GM12864 (cell line): ENCODE results near the gene ADI1.
"Not testable (repeated sequence)": the region's sequence is repeated elsewhere in the genome, so short reads cannot be mapped to it uniquely, and the experiment has no call there.

ENCODE experiments used
- DNase-seq: peaks from one replicate; pipeline ENCODE4 v3.0.0-alpha.2; 2011; ENCODE audit warnings: low read depth
- H3K4me3 ChIP-seq: 2 replicates; pipeline ENCODE4 v1.5.1; 2011; ENCODE audit warnings: mild to moderate bottlenecking, low read depth, low read length, control low read depth
- CTCF ChIP-seq: IDR thresholded peaks from 2 replicates; pipeline ENCODE4 v1.5.1; 2011; ENCODE audit warnings: low read depth, mild to moderate bottlenecking, moderate library complexity, low read length, control low read depth, inconsistent platforms; ENCODE audit errors: missing control alignments

Gene ADI1

GRCh38 chr2:3457524-3458395 lies 61.6 kb downstream of the ADI1 start:
- no peak for DNase-seq
- TF ChIP-seq CTCF: no peak

GRCh38 chr2:3456125-3456524 lies 63.2 kb downstream of the ADI1 start:
- TF ChIP-seq CTCF: no peak
- no peak for DNase-seq
- H3K4me3 ChIP-seq: no peak overlapping the region

More at GRCh38 chr2:3457524-3458395, 61.6 kb downstream of the ADI1 start:
- no peak overlapping the region for H3K4me3 ChIP-seq

- TF ChIP-seq CTCF: no peak
- DNase-seq: no peak
These were observed 64.5 kb downstream of the ADI1 start for GRCh38 chr2:3454802-3455201.

GRCh38 chr2:3454005-3454404 lies 65.3 kb downstream of the ADI1 start:
- DNase-seq, H3K4me3 ChIP-seq: not testable (repeated sequence)

More at GRCh38 chr2:3454802-3455201, 64.5 kb downstream of the ADI1 start:
- no peak overlapping the region for H3K4me3 ChIP-seq

GRCh38 chr2:3453190-3453999 lies 65.9 kb downstream of the ADI1 start:
- no peak for TF ChIP-seq CTCF
- no peak for DNase-seq
- no peak overlapping the region for H3K4me3 ChIP-seq

GRCh38 chr2:3451926-3452671 lies 67.2 kb downstream of the ADI1 start:
- no peak for DNase-seq
- no peak for TF ChIP-seq CTCF

GRCh38 chr2:3451169-3451568 lies 68.2 kb downstream of the ADI1 start:
- no peak for TF ChIP-seq CTCF
- DNase-seq: no peak
- H3K4me3 ChIP-seq: no peak overlapping the region

More at GRCh38 chr2:3451926-3452671, 67.2 kb downstream of the ADI1 start:
- no peak overlapping the region for H3K4me3 ChIP-seq
